ENCODE results near the gene FMO5.
"Not testable (repeated sequence)": the region's sequence is repeated elsewhere in the genome, so short reads cannot be mapped to it uniquely, and the experiment has no call there.

FMO5 gene

GRCh38 chr1:147207192-147207591, 17.9 kb downstream of the FMO5 start:
- DNase-seq (ENCODE audit: low read depth) = no peak

GRCh38 chr1:147204080-147204479, 21.1 kb downstream of the FMO5 start:
- no peak for DNase-seq (ENCODE audit: low read depth)

GRCh38 chr1:147202576-147202975, 22.6 kb downstream of the FMO5 start:
- DNase-seq (ENCODE audit: low read depth) = no peak

GRCh38 chr1:147201786-147202185, 23.4 kb downstream of the FMO5 start:
- no peak for DNase-seq (ENCODE audit: low read depth)

- DNase-seq (ENCODE audit: low read depth) = no peak
These were observed 23.9 kb downstream of the FMO5 start for GRCh38 chr1:147201276-147201675.

- not testable (repeated sequence) for DNase-seq (ENCODE audit: low read depth)
These were observed 27.8 kb downstream of the FMO5 start for GRCh38 chr1:147197324-147197723.

GRCh38 chr1:147189514-147189913, 35.6 kb downstream of the FMO5 start:
- no peak for DNase-seq (ENCODE audit: low read depth)

- no peak for DNase-seq (ENCODE audit: low read depth)
These were observed 39.7 kb downstream of the FMO5 start for GRCh38 chr1:147185432-147185831.

- DNase-seq (ENCODE audit: low read depth) = no peak
These were observed 47.3 kb downstream of the FMO5 start for GRCh38 chr1:147177611-147178380.

- peak; percentile 85 for DNase-seq (ENCODE audit: low read depth)
These were observed 52.7 kb downstream of the FMO5 start, which contains the start of gene PRKAB2 for GRCh38 chr1:147172168-147173016. Gene PRKAB2 (minus strand): TSS chr1:147172470. CDS start chr1:147172144, 326 bp downstream.

GRCh38 chr1:147171399-147172167, 53.6 kb downstream of the FMO5 start:
- no peak for DNase-seq (ENCODE audit: low read depth)

- DNase-seq (ENCODE audit: low read depth) = no peak
These were observed 55.1 kb downstream of the FMO5 start for GRCh38 chr1:147169840-147170674.

GRCh38 chr1:147169171-147169570, 56.0 kb downstream of the FMO5 start:
- DNase-seq (ENCODE audit: low read depth) = no peak

GRCh38 chr1:147168626-147169058, 56.5 kb downstream of the FMO5 start:
- no peak for DNase-seq (ENCODE audit: low read depth)

GRCh38 chr1:147167365-147167764, 57.8 kb downstream of the FMO5 start:
- DNase-seq (ENCODE audit: low read depth) = no peak

GRCh38 chr1:147163019-147163418, 62.1 kb downstream of the FMO5 start:
- DNase-seq (ENCODE audit: low read depth) = no peak

- no peak for DNase-seq (ENCODE audit: low read depth)
These were observed 63.0 kb downstream of the FMO5 start for GRCh38 chr1:147162093-147162492.

GRCh38 chr1:147157116-147157515, 68.0 kb downstream of the FMO5 start:
- DNase-seq (ENCODE audit: low read depth) = not testable (repeated sequence)

GRCh38 chr1:147156642-147157041, 68.5 kb downstream of the FMO5 start:
- no peak for DNase-seq (ENCODE audit: low read depth)

GRCh38 chr1:147152772-147153171, 72.4 kb downstream of the FMO5 start:
- DNase-seq (ENCODE audit: low read depth) = no peak

- DNase-seq (ENCODE audit: low read depth) = no peak
These were observed 73.9 kb downstream of the FMO5 start for GRCh38 chr1:147151244-147151643.
